ENCODE measurements around the gene GCNT1.
"Not testable (repeated sequence)": the region's sequence is repeated elsewhere in the genome, so short reads cannot be mapped to it uniquely, and the experiment has no call there.

Gene GCNT1

DNA sequence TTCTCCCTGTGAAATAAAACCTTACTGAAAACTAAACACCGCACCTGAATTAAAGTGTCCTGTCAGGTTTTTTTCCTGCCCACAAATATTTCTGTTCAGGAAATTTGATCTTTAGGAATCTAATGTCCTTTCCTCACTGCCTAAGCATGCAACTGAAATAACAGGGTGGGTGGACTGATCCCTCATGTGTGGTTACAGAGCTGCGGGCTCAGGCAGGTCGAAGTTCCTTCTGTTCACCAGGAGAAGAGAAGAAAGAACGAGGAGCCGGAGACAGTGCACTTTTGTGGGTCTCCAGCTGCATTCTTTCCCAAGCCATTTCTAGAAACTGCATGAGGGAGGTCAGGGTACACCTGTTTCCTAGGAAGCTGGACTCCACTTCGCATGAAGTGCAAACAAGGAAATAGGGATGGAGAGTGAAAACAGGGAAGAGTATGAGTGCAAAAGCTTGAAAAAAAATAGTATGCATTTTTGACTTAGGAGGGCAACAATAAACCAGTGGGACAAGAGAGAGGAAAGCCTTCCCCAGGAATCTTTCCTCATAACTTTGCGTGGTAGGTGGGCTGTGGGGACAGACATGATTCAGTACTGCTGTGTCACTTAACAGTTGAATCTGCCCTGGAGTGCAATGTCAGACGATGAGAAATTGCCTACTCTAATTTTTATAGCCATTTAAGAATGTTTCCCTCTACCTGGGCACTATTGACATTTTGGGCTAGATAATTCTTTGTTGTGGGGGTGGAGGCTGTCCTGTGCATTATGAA is 60.3 kb downstream of the GCNT1 start:
- no peak for DNase-seq (ENCODE audit: low read depth)
- H3K4me3 ChIP-seq (ENCODE audit: low read depth, low read length) = no peak overlapping the region
- TF ChIP-seq CTCF (IDR thresholded peaks at IDR 0.05; ENCODE audit: low read depth, low read length, missing control alignments) = no peak

GRCh38 chr9:76521244-76521681 is 62.3 kb downstream of the GCNT1 start:
- no peak for DNase-seq (ENCODE audit: low read depth)
- no peak for TF ChIP-seq CTCF (IDR thresholded peaks at IDR 0.05; ENCODE audit: low read depth, low read length, missing control alignments)
- no peak overlapping the region for H3K4me3 ChIP-seq (ENCODE audit: low read depth, low read length)

DNA sequence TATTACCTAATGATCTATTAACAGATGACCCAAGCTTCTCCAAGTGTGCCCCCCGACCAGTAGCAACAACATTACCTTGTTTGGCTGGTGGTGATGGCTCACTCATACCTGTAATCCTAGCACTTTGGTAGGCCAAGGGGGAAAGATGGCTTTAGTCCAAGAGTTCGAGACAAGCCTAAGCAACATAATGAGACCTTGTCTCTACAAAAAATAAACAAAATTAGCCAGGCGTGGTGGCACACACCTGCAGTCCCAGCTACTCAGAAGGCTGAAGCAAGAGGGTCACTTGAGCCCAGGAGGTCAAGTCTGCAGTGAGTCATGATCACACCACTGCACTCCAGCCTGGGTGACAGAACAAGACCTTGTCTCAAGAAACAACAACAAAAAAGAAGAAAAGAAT is 62.9 kb downstream of the GCNT1 start:
- no peak for TF ChIP-seq CTCF (IDR thresholded peaks at IDR 0.05; ENCODE audit: low read depth, low read length, missing control alignments)
- H3K4me3 ChIP-seq (ENCODE audit: low read depth, low read length) = no peak overlapping the region
- DNase-seq (ENCODE audit: low read depth) = no peak

- DNase-seq (ENCODE audit: low read depth) = not testable (repeated sequence)
Observed at GRCh38 chr9:76523617-76524200, 64.7 kb downstream of the GCNT1 start.

GRCh38 chr9:76525196-76525595 is 66.2 kb downstream of the GCNT1 start:
- TF ChIP-seq CTCF (IDR thresholded peaks at IDR 0.05; ENCODE audit: low read depth, low read length, missing control alignments) = no peak
- no peak for DNase-seq (ENCODE audit: low read depth)
- H3K4me3 ChIP-seq (ENCODE audit: low read depth, low read length) = no peak overlapping the region

More at GRCh38 chr9:76523617-76524200, 64.7 kb downstream of the GCNT1 start:
- not testable (repeated sequence) for H3K4me3 ChIP-seq (ENCODE audit: low read depth, low read length)

GRCh38 chr9:76526026-76526425 is 67.0 kb downstream of the GCNT1 start:
- DNase-seq (ENCODE audit: low read depth) = no peak
- TF ChIP-seq CTCF (IDR thresholded peaks at IDR 0.05; ENCODE audit: low read depth, low read length, missing control alignments) = no peak
- no peak overlapping the region for H3K4me3 ChIP-seq (ENCODE audit: low read depth, low read length)

- H3K4me3 ChIP-seq (ENCODE audit: low read depth, low read length) = no peak overlapping the region
- no peak for DNase-seq (ENCODE audit: low read depth)
- no peak for TF ChIP-seq CTCF (IDR thresholded peaks at IDR 0.05; ENCODE audit: low read depth, low read length, missing control alignments)
Observed at GRCh38 chr9:76528056-76528455, 69.1 kb downstream of the GCNT1 start.

All from GM12864 (cell line).